ENCODE measurements around the gene SYDE1. TPM values are rescaled to one million over a fixed set of nuclear protein-coding genes. Genes with fewer than 3 reads are reported as not detected.
A peak's percentile ranks its signal among the peaks of the same experiment; 100 is the strongest.

The SYDE1 gene
- polyA plus RNA-seq, 4 donors = 0.45 to 5.4 (median 3.3) TPM

GRCh38 chr19:15141143-15141542 lies 33.9 kb downstream of the SYDE1 start:
- DNase-seq = no peak
- H3K4me1 ChIP-seq (ENCODE audit: control insufficient read depth in 3 of 3, insufficient read depth in 2 of 3, low read depth in 1 of 3, low read length in 2 of 3) = no peaks in the 10 kb centered on the region
- no peak overlapping the region for H3K27ac ChIP-seq (ENCODE audit: low read depth in 1 of 3, low read length in 2 of 3)
- no peaks in the 10 kb centered on the region for H3K36me3 ChIP-seq (ENCODE audit: control insufficient read depth in 3 of 3, insufficient read depth in 2 of 3, low read depth in 1 of 3, low read length in 3 of 3)
- no peak for FAIRE-seq
- no peak overlapping the region for H3K4me3 ChIP-seq (ENCODE audit: low read depth in 1 of 3, low read length in 3 of 3)
- 94 to 96% (median 94%) methylated on average over 25 of the region's 25 CpGs for WGBS, 3 donors
- H3K9me3 ChIP-seq (ENCODE audit: control insufficient read depth in 2 of 2, insufficient read depth in 1 of 2, low read depth in 1 of 2, low read length in 1 of 2) = peaks cover 0 to 11% of the 10 kb centered on the region in 2 donors
- H3K27me3 ChIP-seq (ENCODE audit: control insufficient read depth in 3 of 3, insufficient read depth in 3 of 3, low read length in 3 of 3) = no peaks in the 10 kb centered on the region

GRCh38 chr19:15142313-15142712 lies 35.1 kb downstream of the SYDE1 start:
- H3K4me1 ChIP-seq (ENCODE audit: control insufficient read depth in 3 of 3, insufficient read depth in 2 of 3, low read depth in 1 of 3, low read length in 2 of 3) = no peaks in the 10 kb centered on the region
- no peaks in the 10 kb centered on the region for H3K27me3 ChIP-seq (ENCODE audit: control insufficient read depth in 3 of 3, insufficient read depth in 3 of 3, low read length in 3 of 3)
- no peak overlapping the region for H3K4me3 ChIP-seq (ENCODE audit: low read depth in 1 of 3, low read length in 3 of 3)
- FAIRE-seq (no peak), DNase-seq (no peak)
- H3K9me3 ChIP-seq (ENCODE audit: control insufficient read depth in 2 of 2, insufficient read depth in 1 of 2, low read depth in 1 of 2, low read length in 1 of 2) = peaks cover 0 to 11% of the 10 kb centered on the region in 2 donors
- H3K36me3 ChIP-seq (ENCODE audit: control insufficient read depth in 3 of 3, insufficient read depth in 2 of 3, low read depth in 1 of 3, low read length in 3 of 3) = no peaks in the 10 kb centered on the region
- no peak overlapping the region for H3K27ac ChIP-seq (ENCODE audit: low read depth in 1 of 3, low read length in 2 of 3)
- WGBS, 3 donors = 81 to 84% (median 83%) methylated on average over 5 of the region's 5 CpGs

DNA sequence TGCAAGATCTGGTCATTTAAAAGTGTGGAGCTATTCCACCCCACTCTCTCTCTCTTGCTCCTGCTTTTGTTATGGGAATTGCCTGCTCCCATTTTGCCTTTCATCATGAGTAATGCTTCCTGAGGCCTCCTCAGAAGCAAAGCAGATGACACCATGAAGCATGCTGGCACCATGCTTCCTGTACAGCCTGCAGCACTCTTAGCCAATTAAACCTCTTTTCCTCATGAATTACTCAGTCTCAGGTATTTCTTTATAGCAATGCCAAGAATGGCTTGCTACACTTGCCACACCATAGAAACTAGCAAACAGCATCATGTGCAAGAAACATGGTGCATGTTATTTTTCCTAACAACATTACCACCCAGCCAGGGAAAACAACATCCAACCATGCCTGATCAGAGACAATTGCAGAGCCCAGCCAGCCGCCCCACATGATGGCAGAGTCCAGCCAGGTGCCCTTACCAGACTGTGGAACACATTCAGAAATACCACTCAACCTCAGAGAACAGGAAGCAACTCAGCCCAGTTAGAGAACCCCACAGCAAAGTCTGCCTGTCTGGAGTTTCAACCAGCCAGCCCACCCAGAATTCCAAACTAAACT lies 36.9 kb downstream of the SYDE1 start:
- 86 to 100% (median 91%) methylated on average over 1 of the region's 1 CpG for WGBS, 3 donors
- H3K4me1 ChIP-seq (ENCODE audit: control insufficient read depth in 3 of 3, insufficient read depth in 2 of 3, low read depth in 1 of 3, low read length in 2 of 3) = no peaks in the 10 kb centered on the region
- H3K27ac ChIP-seq (ENCODE audit: low read depth in 1 of 3, low read length in 2 of 3) = no peak overlapping the region
- DNase-seq (no peak), FAIRE-seq (no peak)
- H3K27me3 ChIP-seq (ENCODE audit: control insufficient read depth in 3 of 3, insufficient read depth in 3 of 3, low read length in 3 of 3) = no peaks in the 10 kb centered on the region
- no peaks in the 10 kb centered on the region for H3K36me3 ChIP-seq (ENCODE audit: control insufficient read depth in 3 of 3, insufficient read depth in 2 of 3, low read depth in 1 of 3, low read length in 3 of 3)
- H3K4me3 ChIP-seq (ENCODE audit: low read depth in 1 of 3, low read length in 3 of 3) = no peak overlapping the region
- peaks cover 0 to 5% of the 10 kb centered on the region in 2 donors for H3K9me3 ChIP-seq (ENCODE audit: control insufficient read depth in 2 of 2, insufficient read depth in 1 of 2, low read depth in 1 of 2, low read length in 1 of 2)

DNA sequence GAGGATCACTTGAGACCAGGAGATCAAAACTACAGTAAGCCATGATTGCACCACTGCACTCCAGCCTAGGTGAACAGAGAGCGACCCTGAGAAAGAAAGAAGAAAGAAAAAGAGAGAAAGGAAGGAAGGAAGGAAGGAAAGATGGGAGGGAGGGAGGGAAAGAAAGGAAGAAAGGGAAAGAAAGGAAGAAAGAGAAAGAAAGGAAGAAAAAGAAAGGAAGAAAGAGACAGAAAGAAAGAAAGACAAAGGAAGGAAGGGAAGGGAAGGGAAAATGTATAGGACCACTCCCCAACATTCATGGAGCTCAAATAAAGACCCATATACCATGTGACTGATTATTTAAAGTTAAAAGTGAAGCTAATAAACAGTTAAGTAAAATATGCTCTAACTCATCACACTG lies 39.9 kb downstream of the SYDE1 start:
- FAIRE-seq (no peak), DNase-seq (no peak)
- H3K36me3 ChIP-seq (ENCODE audit: control insufficient read depth in 3 of 3, insufficient read depth in 2 of 3, low read depth in 1 of 3, low read length in 3 of 3) = no peaks in the 10 kb centered on the region
- no peaks in the 10 kb centered on the region for H3K4me1 ChIP-seq (ENCODE audit: control insufficient read depth in 3 of 3, insufficient read depth in 2 of 3, low read depth in 1 of 3, low read length in 2 of 3)
- WGBS, 3 donors = 79 to 95% (median 94%) methylated on average over 1 of the region's 1 CpG
- no peak overlapping the region for H3K4me3 ChIP-seq (ENCODE audit: low read depth in 1 of 3, low read length in 3 of 3)
- no peak overlapping the region for H3K27ac ChIP-seq (ENCODE audit: low read depth in 1 of 3, low read length in 2 of 3)
- no peaks in the 10 kb centered on the region for H3K27me3 ChIP-seq (ENCODE audit: control insufficient read depth in 3 of 3, insufficient read depth in 3 of 3, low read length in 3 of 3)
- H3K9me3 ChIP-seq (ENCODE audit: control insufficient read depth in 2 of 2, insufficient read depth in 1 of 2, low read depth in 1 of 2, low read length in 1 of 2) = no peaks in the 10 kb centered on the region

DNA sequence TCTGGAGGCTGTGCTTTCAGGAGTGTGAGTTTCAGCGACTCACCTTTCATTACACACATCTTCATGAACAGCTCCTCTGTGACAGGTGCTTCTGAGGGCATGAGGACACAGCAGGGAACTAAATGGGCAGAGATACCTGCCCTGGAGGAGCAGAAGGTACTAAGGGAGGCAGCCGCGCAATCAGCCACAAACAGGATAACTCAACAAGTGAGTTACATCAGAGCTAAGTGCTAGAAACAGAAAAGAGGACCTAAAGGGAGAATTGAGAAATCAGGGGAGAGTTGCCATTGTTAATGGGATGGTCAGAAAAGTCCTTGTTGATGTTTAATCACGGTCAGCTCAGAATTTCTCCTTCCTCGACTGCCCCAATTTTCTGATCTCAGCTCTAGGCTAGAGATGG lies 42.5 kb downstream of the SYDE1 start:
- DNase-seq (no peak), FAIRE-seq (no peak)
- no peak overlapping the region for H3K4me3 ChIP-seq (ENCODE audit: low read depth in 1 of 3, low read length in 3 of 3)
- no peaks in the 10 kb centered on the region for H3K27me3 ChIP-seq (ENCODE audit: control insufficient read depth in 3 of 3, insufficient read depth in 3 of 3, low read length in 3 of 3)
- H3K36me3 ChIP-seq (ENCODE audit: control insufficient read depth in 3 of 3, insufficient read depth in 2 of 3, low read depth in 1 of 3, low read length in 3 of 3) = no peaks in the 10 kb centered on the region
- H3K4me1 ChIP-seq (ENCODE audit: control insufficient read depth in 3 of 3, insufficient read depth in 2 of 3, low read depth in 1 of 3, low read length in 2 of 3) = no peaks in the 10 kb centered on the region
- 71 to 74% (median 72%) methylated on average over 5 of the region's 5 CpGs for WGBS, 3 donors
- peaks cover 0 to 6% of the 10 kb centered on the region in 2 donors for H3K9me3 ChIP-seq (ENCODE audit: control insufficient read depth in 2 of 2, insufficient read depth in 1 of 2, low read depth in 1 of 2, low read length in 1 of 2)
- H3K27ac ChIP-seq (ENCODE audit: low read depth in 1 of 3, low read length in 2 of 3) = no peak overlapping the region

DNA sequence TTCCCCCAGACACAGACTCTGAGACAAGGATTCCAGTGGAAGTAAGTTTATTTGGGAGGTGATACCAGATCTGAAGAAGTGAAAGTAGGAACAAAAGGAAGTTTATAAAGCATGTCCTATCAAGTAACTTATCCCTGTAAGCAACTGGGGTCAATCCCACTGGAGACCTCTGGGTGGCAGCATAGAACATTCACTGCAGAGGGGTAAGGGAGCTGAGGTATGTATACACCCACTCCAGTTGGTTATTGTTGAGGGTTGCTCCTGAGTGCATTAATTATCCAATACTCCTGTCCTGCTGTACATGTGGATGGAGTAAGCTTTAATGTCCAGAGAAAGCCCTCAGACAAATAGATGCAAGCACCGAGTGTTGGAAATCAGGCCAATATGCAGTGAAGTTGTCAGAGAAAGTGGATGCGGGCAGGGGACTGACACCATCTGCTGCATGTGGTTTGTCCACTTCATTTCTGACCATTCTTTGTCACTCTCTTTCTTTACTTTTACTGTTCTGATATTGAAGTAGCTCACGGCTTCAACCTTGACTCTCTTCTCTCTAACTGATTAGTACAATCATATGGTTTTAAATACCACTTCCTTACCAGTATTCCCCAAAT lies 46.9 kb downstream of the SYDE1 start:
- 91 to 100% (median 91%) methylated on average over 3 of the region's 3 CpGs for WGBS, 3 donors
- no peak overlapping the region for H3K4me3 ChIP-seq (ENCODE audit: low read depth in 1 of 3, low read length in 3 of 3)
- FAIRE-seq (no peak), DNase-seq (peak; percentile 33 to 43)
- peaks cover 0 to 11% of the 10 kb centered on the region in 2 donors for H3K9me3 ChIP-seq (ENCODE audit: control insufficient read depth in 2 of 2, insufficient read depth in 1 of 2, low read depth in 1 of 2, low read length in 1 of 2)
- no peaks in the 10 kb centered on the region for H3K4me1 ChIP-seq (ENCODE audit: control insufficient read depth in 3 of 3, insufficient read depth in 2 of 3, low read depth in 1 of 3, low read length in 2 of 3)
- H3K27ac ChIP-seq (ENCODE audit: low read depth in 1 of 3, low read length in 2 of 3) = no peak overlapping the region
- no peaks in the 10 kb centered on the region for H3K36me3 ChIP-seq (ENCODE audit: control insufficient read depth in 3 of 3, insufficient read depth in 2 of 3, low read depth in 1 of 3, low read length in 3 of 3)
- H3K27me3 ChIP-seq (ENCODE audit: control insufficient read depth in 3 of 3, insufficient read depth in 3 of 3, low read length in 3 of 3) = no peaks in the 10 kb centered on the region

- 85 to 90% (median 85%) methylated on average over 5 of the region's 5 CpGs for WGBS, 3 donors
- no peak for FAIRE-seq
- H3K36me3 ChIP-seq (ENCODE audit: control insufficient read depth in 3 of 3, insufficient read depth in 2 of 3, low read depth in 1 of 3, low read length in 3 of 3) = peaks cover 0 to 3% (median 0%) of the 10 kb centered on the region in 3 donors
Measured at GRCh38 chr19:15155296-15155695, 48.1 kb downstream of the SYDE1 start.

GRCh38 chr19:15156391-15156790 lies 49.2 kb downstream of the SYDE1 start:
- H3K4me3 ChIP-seq (ENCODE audit: low read depth in 1 of 3, low read length in 3 of 3) = no peak overlapping the region
- peaks cover 0 to 10% (median 0%) of the 10 kb centered on the region in 3 donors for H3K36me3 ChIP-seq (ENCODE audit: control insufficient read depth in 3 of 3, insufficient read depth in 2 of 3, low read depth in 1 of 3, low read length in 3 of 3)
- H3K27ac ChIP-seq (ENCODE audit: low read depth in 1 of 3, low read length in 2 of 3) = no peak overlapping the region
- H3K4me1 ChIP-seq (ENCODE audit: control insufficient read depth in 3 of 3, insufficient read depth in 2 of 3, low read depth in 1 of 3, low read length in 2 of 3) = no peaks in the 10 kb centered on the region
- no peak for DNase-seq
- no peaks in the 10 kb centered on the region for H3K27me3 ChIP-seq (ENCODE audit: control insufficient read depth in 3 of 3, insufficient read depth in 3 of 3, low read length in 3 of 3)
- 93 to 97% (median 96%) methylated on average over 4 of the region's 4 CpGs for WGBS, 3 donors
- H3K9me3 ChIP-seq (ENCODE audit: control insufficient read depth in 2 of 2, insufficient read depth in 1 of 2, low read depth in 1 of 2, low read length in 1 of 2) = peaks cover 0 to 28% of the 10 kb centered on the region in 2 donors
- no peak for FAIRE-seq

More at GRCh38 chr19:15155296-15155695, 48.1 kb downstream of the SYDE1 start:
- Histone ChIP-seq H3K27me3 (ENCODE audit: control insufficient read depth in 3 of 3, insufficient read depth in 3 of 3, low read length in 3 of 3) (no peaks in the 10 kb centered on the region), H3K9me3 (ENCODE audit: control insufficient read depth in 2 of 2, insufficient read depth in 1 of 2, low read depth in 1 of 2, low read length in 1 of 2) (peaks cover 0 to 21% of the 10 kb centered on the region in 2 donors), H3K4me1 (ENCODE audit: control insufficient read depth in 3 of 3, insufficient read depth in 2 of 3, low read depth in 1 of 3, low read length in 2 of 3) (no peaks in the 10 kb centered on the region), H3K4me3 (ENCODE audit: low read depth in 1 of 3, low read length in 3 of 3) (no peak overlapping the region), H3K27ac (ENCODE audit: low read depth in 1 of 3, low read length in 2 of 3) (no peak overlapping the region)
- DNase-seq = no peak
